GM21723 (cell line): Measurements from ENCODE around the gene EPHB1.
A peak's percentile ranks its signal among the peaks of the same experiment; 100 is the strongest.

ENCODE experiments used
- ATAC-seq: cut with Tn5 transposase; IDR thresholded peaks from one replicate; pipeline ENCODE4 v1.9.1; 2021; ENCODE audit warnings: mild to moderate bottlenecking, moderate library complexity; ENCODE audit not compliant: unreplicated experiment

The EPHB1 gene

DNA sequence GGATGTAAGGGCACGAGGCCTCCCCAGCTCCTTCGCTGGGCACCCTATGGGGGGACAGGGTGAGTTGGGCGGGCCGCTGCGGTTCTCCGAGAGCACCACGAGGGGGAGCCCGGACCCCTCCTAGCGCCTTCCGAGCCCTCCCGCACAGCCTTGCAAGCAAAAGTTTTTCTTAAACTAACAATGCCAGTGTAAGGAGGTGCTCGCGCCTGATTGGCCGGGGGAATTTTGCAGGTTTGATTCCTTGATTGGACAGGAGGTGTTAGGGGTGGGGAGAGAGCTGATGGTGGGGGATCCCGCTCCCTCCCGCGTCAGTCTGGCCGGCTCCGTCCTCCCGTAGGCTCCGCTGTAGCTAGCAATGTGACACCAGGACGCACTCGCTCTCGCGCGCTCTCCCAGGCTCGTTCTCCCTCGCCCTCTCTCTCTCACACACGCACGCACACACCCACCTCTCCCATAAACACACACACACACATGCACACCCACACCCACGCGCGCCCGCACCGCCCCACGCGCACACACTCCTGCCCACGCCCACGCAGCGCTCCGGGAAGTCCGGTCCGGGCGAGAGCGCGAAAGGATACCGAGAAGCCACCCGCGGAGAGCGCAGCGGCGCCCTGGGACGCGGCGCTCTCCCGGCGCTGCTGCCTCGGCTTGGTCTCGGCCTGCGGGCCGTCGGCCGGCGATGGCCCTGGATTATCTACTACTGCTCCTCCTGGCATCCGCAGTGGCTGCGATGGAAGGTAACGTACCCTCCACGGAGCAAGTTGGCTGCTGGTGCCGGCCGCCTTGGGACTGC is at the start of gene EPHB1:
Gene EPHB1 (plus strand): TSS at position 311 of the 796 bp plus-strand sequence.
- ATAC-seq, result peak; percentile 79

DNA sequence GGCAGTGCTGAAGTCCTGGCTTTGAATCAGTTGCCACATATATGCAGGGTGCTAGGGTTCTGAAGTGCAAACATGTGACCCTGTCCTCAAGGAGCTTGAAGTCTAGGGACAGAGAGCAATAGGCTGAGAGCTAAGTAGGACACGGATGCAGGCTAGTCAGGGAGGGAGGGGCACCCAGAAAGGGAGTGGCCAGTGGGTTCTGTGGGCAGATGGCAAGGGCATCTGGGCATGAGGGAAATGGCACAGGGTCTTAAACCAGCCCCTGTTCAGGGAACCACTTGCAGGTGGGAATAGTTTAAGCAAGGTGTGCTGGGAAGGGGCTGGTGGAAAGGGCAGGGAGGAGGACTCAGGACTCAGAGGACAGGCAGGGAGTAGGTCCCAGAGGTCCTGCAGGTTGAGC is 46.4 kb upstream of the EPHB1 start:
- no peak for ATAC-seq

GRCh38 chr3:134749174-134749573 is 45.9 kb upstream of the EPHB1 start:
- ATAC-seq, result no peak

DNA sequence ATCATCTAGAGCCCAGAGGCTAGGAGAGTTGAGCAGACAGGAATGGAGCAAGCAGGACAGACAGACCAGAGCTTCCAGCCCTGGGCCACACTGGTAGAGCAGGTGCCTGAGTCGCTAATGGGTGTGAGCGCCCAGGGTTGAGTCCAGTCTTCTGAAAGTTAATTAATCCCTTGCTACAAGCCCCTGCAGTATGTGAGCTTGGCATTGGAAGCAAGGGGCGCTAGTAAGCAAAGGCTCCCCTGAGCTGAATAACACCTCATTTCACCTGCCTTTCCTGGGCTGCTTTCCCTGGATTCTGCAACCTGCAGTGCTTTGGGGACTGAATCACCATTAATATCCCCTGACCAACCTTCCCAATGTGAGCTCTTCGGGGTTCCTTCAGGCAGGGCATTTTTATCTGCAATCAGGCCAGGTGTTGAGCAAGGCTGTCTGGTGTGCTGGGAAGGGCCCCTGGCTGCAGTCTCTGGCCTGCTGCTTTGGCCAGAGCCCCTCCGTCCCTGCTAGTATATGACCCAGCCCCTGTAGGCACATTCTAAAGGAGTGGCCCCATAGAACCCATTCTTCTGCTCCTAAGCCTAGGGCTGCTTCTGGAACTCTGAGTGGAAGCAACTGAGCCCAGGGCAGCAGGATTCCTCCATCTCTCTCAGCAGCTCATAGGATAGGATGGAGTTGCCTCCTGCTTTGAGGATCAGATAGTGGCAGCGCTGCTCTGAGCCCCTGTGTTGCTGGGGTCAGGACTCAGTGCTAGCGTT is 45.1 kb upstream of the EPHB1 start:
- no peak for ATAC-seq

GRCh38 chr3:134751831-134752230 is 43.2 kb upstream of the EPHB1 start:
- ATAC-seq, result no peak

GRCh38 chr3:134752761-134753461 is 42.1 kb upstream of the EPHB1 start:
- no peak for ATAC-seq

DNA sequence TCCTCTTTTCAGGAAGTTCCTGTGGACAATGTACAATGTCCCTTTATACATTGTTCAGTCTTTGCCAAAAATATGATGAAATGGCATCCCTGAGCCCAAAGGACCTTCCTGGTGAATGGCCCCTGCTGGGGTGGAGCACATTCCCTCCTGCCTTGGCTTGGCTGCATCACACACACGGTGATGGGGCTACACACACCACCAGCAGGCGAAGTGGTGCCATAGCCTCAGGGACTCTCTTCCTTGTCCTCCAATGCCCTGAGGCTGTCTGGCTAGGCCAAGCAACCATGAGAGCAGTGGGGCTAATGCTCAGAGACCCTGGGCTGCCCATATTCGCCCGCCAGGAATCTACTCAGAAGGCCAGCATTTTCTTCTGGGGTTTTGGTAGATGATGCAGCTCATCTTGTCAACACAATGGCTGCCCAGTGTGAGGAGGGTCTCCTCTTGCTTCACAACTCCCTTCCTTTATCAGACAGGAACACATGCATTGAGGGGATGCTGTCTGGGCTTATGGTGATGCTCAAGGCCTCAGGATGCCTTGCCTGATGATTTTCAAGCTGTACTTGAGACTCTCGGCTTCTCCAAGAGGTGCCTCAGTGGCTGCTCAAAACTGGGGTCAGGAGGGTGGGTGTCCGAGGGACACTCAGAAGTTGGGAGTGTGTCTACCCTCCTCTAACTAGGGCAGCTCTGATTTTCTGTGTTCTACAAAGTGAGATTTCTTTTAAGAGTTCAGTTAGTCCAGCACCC is 40.9 kb upstream of the EPHB1 start:
- no peak for ATAC-seq

GRCh38 chr3:134754768-134755559 is 40.1 kb upstream of the EPHB1 start:
- peak; percentile 66 for ATAC-seq

- no peak for ATAC-seq
These were observed 39.2 kb upstream of the EPHB1 start for GRCh38 chr3:134755821-134756220.

- no peak for ATAC-seq
These were observed 37.5 kb upstream of the EPHB1 start for GRCh38 chr3:134757549-134758069.

GRCh38 chr3:134761213-134761612 is 33.8 kb upstream of the EPHB1 start:
- ATAC-seq, result no peak

DNA sequence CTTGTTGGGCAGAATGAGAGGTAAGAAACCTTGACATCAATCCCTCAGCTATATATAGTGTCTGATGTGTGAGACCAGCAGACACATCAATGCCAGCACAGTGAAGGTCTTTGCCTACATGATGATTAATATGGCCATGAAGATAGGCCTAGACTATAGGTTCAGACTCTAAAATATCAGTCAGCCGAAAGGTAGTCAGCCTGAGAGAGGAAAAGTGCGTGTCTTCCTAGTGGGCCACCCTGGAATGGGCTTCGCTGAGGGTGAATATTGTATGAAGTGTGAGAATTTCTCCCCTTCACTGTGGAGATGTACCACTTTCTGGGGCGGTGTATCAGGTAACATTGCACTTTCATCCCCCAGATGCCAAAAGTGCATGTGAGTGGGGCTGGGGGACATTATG is 33.0 kb upstream of the EPHB1 start:
- no peak for ATAC-seq

- ATAC-seq, result no peak
These were observed 29.6 kb upstream of the EPHB1 start for GRCh38 chr3:134765468-134765867.

- no peak for ATAC-seq
These were observed 28.8 kb upstream of the EPHB1 start for GRCh38 chr3:134766290-134766689.

DNA sequence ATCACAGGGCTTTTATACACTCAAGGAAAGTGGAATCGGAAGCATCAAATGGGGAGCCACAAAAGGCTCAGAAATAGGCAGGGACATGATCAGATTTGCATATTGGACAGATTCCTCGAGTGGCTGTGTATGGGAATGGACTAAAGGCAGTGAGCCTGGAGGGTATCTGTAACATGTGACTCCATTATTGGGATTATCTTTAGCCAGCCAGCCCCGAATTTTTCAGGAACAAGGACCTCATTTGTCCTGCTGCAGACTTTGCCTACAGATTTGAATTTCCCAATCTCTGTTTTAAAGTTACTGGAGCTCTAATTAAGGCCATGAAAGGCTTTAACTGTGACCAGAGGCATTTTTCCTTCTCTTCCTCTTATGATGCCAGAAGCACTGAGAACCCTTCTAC is 26.9 kb upstream of the EPHB1 start:
- ATAC-seq, result no peak

GRCh38 chr3:134768837-134769236 is 26.2 kb upstream of the EPHB1 start:
- no peak for ATAC-seq

- no peak for ATAC-seq
These were observed 25.7 kb upstream of the EPHB1 start for GRCh38 chr3:134769287-134769868.

- no peak for ATAC-seq
These were observed 23.0 kb upstream of the EPHB1 start for GRCh38 chr3:134772011-134772410.

- ATAC-seq, result no peak
These were observed 22.5 kb upstream of the EPHB1 start for GRCh38 chr3:134772591-134772990.

DNA sequence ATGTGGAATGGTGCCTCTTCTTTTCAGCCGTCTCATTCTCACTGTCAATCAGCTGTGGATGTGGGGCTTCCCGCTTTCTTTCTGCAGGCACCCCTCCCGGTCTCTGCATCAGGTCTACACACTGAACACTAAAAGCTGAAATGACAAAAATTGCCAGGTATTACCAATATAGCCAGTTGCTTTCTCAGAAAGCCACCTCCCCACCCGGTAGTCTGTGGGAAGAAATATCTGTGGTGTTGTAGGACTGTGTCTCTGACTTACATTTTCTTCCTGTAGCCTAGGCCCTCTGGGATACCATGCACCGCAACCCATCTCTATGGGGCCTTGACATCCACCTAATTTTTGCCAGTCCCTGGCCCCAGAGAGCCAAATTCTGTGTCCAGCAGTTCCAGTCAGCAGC is 19.2 kb upstream of the EPHB1 start:
- ATAC-seq, result no peak
